GM21515 (cell line): Measurements from ENCODE around the gene ZFAND3.

Experiments used
- ATAC-seq: cut with Tn5 transposase; IDR thresholded peaks from one replicate; pipeline ENCODE4 v1.9.1; 2021; ENCODE audit not compliant: unreplicated experiment

Gene ZFAND3

DNA sequence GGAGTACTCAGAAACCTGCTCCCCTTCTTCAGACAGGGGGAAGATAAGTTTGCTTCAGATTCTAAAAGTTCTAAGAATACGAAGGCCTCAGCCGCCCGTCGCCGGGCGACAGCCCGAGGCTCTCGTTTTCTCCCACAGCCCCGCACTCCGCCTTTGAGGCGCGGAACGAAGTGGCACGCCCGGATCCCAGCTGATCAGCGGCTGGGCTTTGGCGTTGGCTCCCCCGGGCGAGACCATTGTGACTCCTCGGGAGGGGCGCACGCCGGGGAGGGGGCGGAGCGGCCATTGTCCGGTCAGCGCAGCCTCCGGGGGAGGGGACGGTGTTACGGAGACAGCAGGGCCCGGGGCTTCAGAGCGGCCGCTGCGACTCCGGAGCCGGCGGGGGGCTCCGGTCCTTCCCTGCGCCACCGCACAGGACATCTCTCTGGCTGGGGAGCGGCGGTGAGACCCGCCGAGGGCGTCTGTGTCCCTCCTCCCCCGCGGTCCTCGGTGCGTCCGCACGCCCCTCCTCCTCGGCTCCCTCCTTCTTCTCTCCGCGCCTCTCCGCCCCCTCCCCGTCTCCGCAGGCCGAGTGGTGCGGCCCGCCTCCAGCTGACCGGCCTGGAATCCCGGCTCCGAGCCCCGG is at the start of gene ZFAND3:
Gene ZFAND3, plus strand, starts transcription at position 551 of the 625 bp plus-strand sequence. CDS start 219 bp downstream, outside the sequence.
- peak; percentile 79 for ATAC-seq

- ATAC-seq = no peak
These were observed 45.4 kb upstream of the ZFAND3 start for GRCh38 chr6:37774028-37774680.

DNA sequence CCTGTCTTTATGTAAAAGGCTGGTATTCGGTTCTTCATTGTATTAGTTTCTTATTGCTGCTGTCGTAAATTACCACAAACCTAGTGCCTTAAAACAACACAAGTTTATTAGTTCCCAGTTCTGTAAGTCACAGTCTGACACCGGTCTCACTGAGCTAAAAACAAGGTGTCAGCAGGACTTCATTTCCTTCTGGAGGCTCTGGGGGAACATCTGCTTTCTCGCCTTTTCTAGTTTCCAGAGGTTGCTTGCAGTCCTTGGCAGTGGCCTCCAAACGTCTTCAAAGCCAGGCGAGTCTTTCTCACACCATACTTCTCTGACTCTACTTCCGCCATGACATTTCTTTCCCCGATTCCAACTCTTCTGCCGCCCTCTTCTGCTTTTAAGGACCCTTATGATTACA is 43.0 kb upstream of the ZFAND3 start:
- ATAC-seq = no peak

- peak; percentile 57 for ATAC-seq
These were observed 42.2 kb upstream of the ZFAND3 start for GRCh38 chr6:37777272-37777834.

DNA sequence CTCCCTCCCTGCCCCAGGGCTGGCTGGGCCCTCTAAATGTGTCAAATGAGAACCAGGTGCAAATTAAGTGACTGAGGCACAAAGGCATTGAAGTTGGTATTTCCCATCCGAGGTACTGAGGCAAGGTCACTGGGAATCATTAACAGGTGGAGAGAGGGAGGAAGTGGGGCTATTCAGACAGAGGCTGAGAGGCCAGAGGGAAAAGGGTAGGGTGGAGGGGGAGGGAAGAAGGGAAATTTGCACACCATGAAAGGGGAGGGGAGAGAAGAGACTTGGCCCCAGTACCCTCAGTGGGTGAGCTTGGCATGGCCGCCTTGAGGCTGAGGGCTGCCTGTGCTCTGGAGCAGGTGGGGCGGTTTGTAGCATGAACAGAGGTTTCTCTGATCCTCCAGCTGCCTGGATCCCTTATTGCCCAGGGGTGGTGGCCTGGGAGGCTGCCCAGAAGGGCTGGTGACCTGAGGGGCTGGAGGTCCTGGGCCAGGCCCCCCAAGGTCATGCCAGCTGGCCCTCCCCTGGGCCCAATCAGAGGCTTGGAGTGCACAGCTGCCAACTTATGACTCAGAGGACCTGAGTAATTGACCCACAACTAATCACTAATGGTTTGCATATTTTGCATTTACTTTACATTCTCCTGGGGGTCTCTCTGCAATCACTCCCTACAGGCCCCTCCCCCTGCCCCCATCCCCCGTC is 40.3 kb upstream of the ZFAND3 start:
- ATAC-seq = no peak

GRCh38 chr6:37779902-37780628 is 39.5 kb upstream of the ZFAND3 start:
- no peak for ATAC-seq

DNA sequence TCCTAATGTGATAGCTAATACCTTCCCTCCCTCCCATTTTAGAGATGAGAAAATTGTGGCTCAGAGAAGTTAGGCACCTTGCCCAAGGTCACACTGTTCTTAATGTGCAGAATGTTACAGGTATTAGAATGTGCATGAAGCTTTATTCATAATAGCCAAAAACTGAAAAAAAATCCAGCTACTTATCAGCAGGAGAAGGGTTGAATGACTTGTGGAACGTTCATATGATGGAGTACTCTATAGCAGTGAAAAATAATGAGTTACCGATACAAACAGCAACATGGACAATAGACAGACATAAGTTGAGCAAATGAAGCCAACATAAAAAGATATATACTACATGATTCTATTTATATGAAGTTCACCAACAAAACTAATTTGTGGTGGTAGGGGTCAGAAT is 37.7 kb upstream of the ZFAND3 start:
- ATAC-seq = no peak

- no peak for ATAC-seq
These were observed 36.3 kb upstream of the ZFAND3 start for GRCh38 chr6:37783025-37783855.

GRCh38 chr6:37783856-37784584 is 35.5 kb upstream of the ZFAND3 start:
- no peak for ATAC-seq

DNA sequence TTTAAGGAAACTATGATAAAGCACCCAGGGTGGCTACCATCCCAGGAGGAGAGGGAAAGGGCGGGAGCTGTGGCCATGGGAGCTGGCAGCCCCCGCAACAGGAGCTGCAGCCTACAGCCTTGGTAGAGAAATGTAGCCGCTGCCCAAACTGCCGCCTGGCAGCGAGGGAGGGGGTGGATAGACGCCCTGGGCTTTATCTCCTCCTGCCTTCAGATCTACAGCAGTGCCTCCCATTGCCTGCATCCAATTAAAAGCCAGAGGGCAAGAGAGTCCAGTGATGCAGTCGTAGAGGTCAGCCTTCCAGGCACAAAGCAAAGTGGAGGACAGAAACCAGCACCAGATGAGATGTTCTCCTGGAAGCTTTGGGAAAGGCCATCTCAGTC is 35.0 kb upstream of the ZFAND3 start:
- no peak for ATAC-seq

GRCh38 chr6:37785002-37785662 is 34.4 kb upstream of the ZFAND3 start:
- no peak for ATAC-seq

GRCh38 chr6:37785663-37786270 is 33.8 kb upstream of the ZFAND3 start:
- ATAC-seq = no peak

GRCh38 chr6:37787216-37787615 is 32.3 kb upstream of the ZFAND3 start:
- no peak for ATAC-seq

- no peak for ATAC-seq
These were observed 31.3 kb upstream of the ZFAND3 start for GRCh38 chr6:37788259-37788658.

DNA sequence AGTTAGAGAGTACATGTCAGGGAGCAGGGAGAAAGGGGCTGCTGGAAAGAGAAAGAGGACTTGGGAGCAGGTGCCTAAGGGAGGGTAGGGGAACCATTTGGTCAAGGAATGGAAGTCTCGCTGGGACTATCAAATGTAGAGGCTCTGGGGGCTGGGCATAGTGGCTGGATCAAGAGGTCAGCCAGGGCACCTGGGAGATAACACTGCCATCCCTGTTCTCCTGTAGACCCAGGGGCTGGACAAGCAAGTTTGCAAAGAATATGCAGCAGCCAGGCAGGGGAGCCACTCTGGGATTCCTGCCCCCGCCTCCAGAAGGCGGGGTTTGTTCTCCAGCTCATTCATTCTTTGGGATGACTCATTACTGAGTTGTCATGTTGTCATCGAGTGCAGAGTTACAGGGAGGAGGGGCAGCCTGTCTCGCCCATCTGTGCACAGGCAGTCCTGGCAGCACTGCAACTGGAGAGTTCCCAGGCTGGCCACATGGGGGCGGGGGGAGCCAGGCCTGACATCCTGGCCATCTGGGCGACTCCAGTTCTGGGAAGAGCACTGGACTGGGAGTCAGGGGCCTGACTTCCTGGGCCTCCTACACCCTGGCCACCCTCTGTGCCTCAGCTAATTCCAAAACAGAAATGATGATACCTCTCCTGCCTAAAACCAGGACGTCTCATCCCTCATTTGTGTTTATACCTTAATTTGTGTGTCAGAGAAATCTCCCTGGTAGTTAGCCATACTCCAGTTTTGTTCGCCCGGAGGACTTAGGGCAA is 28.2 kb upstream of the ZFAND3 start:
- ATAC-seq = peak; percentile 74

DNA sequence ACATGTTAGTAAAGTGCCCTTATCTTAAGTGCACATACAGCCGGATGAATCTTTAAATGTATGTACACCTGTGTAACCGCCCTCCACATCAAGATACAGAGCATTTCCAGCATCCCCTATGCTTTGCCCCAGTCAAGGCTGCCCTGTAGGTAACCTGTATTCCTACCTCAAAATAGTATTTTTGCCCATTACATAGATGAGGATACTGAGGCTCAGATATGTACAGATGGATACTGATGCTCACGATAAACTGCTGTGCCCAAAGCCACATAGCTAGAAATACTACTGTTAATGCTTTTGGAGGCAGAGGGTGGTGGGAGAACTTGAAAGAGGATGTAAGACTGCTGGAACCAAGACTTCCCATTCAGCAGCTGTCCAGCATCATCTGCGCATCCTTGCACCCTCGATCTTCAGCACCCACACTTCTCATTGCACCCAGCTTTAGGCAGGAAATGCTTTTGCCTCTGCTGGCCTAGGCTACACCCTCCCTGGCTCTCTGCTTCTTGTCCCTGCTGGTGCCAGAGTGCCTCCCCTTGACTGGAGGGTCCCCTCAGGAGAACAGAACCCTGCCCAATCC is 27.0 kb upstream of the ZFAND3 start:
- no peak for ATAC-seq

GRCh38 chr6:37793067-37793466 is 26.5 kb upstream of the ZFAND3 start:
- ATAC-seq = no peak

DNA sequence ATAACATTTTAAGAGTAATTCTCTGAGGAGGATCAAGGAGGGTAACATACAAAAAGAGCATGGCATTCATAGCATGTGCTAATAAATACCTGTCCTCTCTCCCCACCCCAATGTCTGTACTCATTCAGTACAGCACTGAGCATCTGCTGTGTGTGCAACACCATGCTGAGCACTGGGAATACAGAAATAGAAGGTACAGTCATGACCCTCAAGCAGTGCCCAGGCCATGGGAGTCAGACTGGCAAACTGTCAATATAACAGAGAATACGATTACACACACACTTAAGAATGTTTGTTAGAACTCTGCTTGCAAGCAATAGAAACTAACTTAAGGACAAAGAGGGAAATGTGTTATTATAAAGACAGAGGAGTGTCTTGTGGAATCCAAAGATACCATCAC is 24.7 kb upstream of the ZFAND3 start:
- ATAC-seq = no peak
